Left ventricle myocardium superior (tissue), 1 donor: Measurements from ENCODE around the gene CHN1. TPM values are rescaled to one million over a fixed set of nuclear protein-coding genes. Genes with fewer than 3 reads are reported as not detected.

Experiments used
- ATAC-seq: fragments of 200-7000 bp; cut with Tn5 transposase; one replicate; pipeline ENCODE4 v1.9.1; 2020; ENCODE audit warnings: mild to moderate bottlenecking, moderate library complexity
- DNase-seq: peaks from one replicate; pipeline ENCODE4 v3.0.0-alpha.2; 2020
- intact Hi-C: fragments of 100-400 bp; cut with micrococcal nuclease; formaldehyde crosslinking; loops from one replicate; pipeline ENCODE4 v1.11.0; 2022
- long read RNA-seq: library from polyadenylated mRNA; unstranded; transcript quantifications from one replicate; pipeline ENCODE4 v2.0.0, GENCODE V29; 2021
- total RNA-seq: library from RNA; stranded (reverse); fragmentation: NEBNext Ultra II Directional; extraction: Animal tissue kit (Norgen Biotek cat#: 25700); gene quantifications from one replicate; pipeline ENCODE4 v1.2.1, GENCODE V29; 2021
- donor health status: DM: no; HTN: yes; CAD: no; lungs with severe emphysema.

CHN1 gene, protein sequence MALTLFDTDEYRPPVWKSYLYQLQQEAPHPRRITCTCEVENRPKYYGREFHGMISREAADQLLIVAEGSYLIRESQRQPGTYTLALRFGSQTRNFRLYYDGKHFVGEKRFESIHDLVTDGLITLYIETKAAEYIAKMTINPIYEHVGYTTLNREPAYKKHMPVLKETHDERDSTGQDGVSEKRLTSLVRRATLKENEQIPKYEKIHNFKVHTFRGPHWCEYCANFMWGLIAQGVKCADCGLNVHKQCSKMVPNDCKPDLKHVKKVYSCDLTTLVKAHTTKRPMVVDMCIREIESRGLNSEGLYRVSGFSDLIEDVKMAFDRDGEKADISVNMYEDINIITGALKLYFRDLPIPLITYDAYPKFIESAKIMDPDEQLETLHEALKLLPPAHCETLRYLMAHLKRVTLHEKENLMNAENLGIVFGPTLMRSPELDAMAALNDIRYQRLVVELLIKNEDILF
- total RNA-seq = 16.6 TPM
- long read RNA-seq, partial matches to known transcripts = 2 of 23 reads
- long read RNA-seq, other reads (novel, unspliced or antisense) = 16 of 23 reads

DNA sequence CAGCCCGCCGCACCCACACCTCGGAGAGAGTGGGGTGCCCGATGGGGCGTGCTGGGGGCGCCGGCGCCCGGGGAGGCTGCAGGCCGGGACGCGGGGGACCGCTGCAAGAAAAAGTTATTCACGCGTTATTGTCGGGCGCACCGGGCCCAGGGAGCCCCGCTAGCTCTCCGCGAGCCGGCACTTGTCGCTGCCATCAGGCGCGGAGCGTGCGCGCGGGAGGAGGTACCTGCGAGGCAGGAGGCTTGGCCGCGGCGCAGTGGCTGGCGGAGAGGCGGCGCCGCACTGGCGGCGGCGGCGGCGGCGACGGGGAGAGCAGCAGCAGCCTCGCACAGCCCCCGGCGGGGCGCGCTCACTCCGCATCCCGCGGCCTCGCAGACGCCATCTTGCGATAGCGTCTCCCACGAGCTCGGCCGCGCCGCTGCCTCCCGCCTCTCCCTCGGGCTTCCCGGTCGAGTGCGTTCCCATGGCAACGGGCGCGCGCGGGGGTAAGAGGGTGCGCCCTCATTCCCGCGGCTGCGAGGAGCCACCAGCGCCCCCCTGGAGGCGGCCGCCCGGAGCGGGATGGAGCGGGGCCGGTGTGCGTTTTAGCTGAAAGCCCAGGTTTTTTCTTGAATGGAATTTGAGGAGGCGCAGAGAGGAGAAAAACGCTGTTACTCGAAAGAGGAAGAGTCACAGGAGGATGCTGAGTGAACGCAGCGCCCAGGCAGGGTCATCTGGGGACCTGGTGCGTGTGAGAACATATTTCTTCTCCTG is at the start of gene CHN1:
Gene CHN1, minus strand, starts transcription at position 402 of the 753 bp plus-strand sequence. CDS start 469 bp downstream, outside the sequence.
- peak; percentile 92 for DNase-seq
- intact Hi-C loops = no loop called here
- peak; percentile 86 for ATAC-seq

DNA sequence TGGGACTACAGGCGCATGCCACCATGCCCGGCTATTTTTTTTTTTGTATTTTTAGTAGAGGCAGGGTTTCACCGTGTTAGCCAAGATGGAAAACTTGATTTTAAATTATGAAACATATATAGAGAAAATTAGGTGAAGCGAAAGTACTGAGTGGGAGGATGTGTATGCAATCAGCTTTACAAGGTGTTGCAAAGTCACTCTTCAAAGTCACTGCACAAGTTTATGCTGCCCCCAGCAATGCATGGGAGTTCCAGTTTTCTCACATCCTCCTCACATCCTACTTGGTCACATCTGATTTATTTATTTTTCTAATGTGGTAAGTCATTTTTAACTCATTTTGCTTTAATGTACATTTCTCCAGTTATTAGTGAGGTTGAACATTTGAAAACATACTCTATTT is 49.2 kb upstream of the CHN1 start:
- ATAC-seq (no peak), DNase-seq (no peak)
- intact Hi-C loops = no loop called here

DNA sequence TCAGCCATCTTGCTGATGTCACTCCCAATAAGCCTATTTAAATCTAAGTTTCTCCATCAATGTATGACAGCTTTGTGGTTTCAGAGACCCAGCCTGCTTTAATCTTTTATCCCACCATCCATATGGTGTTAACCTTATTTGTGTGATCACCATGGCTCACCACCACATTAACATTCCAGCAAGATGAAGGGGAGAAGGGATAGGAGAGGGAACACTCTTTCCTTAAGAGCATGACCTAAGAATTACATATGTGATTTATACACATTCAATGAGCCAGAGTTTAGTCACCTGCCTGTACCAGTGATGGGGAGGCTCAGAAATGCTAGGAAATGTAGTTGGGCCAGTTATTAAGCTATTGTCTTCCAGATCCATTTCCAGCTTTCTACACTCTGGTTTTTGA is 44.5 kb upstream of the CHN1 start:
- DNase-seq = no peak
- no peak for ATAC-seq
- intact Hi-C loops = no loop called here

DNA sequence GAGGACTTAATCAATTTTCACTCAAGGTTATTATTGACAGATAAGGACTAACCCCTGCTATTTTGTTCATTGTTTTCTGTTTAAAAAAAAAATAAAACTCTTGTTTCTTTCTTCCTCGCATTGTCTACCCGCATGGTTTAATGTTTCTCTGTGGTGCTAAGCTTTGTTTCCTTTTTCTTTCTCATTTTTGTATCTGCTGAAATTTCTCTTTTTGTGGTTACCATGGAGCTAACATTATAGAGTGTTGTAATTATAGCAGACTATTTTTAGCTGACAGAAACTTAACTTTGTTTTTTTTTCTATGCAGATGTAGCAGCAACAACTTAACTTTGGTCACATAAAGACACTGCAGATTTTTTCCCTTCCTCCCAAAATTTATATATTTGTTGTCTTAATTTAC is 43.1 kb upstream of the CHN1 start:
- DNase-seq (no peak), ATAC-seq (no peak)
- intact Hi-C loops = no loop called here

DNA sequence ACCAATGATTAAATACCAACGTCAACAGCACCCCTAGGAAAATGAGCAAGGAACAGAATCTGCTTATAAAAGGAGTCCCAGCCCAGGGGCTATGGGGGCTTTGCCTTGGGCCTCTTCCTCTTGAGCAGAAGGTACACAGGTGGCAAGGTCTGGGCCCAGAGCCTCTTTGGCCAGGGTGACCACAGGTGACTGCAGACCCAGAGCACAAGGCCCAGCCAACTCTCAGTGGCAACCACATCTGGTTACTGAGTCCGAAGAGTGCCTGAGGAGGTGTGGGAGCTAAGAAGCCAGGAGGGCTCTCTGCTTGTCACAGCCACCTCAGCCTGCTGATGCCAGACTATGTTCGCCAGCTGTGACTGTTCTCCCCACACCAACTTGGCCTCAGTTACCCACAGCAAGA is 34.3 kb upstream of the CHN1 start:
- no peak for ATAC-seq
- no peak for DNase-seq
- intact Hi-C loops = no loop called here

DNA sequence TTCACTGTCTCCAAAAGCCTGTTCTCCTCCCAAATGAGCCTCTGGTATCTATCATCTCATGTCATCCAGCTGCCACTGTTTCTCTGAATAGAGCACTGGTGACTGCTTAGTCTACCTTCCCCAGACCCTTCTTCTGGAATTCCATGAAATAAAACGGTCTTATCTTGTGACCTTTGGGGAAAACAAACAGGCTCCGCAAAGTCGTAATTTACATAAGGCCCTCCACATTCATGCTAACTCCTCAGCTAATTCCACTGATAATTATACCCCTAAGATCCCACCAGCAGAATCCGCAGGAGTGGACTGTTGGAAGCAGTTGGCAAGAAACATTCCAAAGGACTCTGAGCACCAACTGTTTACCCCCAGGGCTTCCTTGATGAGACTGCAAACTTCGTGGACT is 33.9 kb upstream of the CHN1 start:
- intact Hi-C loops = no loop called here
- ATAC-seq = no peak
- DNase-seq = no peak

DNA sequence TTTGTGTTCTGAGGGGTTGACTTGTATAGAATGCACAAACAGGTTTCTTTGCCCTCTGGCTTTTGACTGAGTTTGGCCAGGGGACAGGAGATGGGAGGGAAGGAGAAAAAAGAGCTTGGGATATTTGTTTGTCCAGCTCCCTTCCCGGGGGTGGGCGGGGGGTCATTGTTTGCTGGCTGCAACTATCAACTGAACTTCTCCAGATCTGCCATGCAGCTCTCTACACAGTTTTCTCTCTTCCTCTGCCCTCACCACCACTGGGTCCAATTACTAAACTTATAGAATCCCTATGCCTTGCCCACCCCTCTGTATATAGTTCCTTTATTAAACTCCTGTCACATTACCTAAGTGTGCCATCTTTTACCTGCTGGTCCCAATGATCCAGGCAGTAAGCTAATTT is 32.8 kb upstream of the CHN1 start:
- intact Hi-C loops = no loop called here
- ATAC-seq (no peak), DNase-seq (no peak)

DNA sequence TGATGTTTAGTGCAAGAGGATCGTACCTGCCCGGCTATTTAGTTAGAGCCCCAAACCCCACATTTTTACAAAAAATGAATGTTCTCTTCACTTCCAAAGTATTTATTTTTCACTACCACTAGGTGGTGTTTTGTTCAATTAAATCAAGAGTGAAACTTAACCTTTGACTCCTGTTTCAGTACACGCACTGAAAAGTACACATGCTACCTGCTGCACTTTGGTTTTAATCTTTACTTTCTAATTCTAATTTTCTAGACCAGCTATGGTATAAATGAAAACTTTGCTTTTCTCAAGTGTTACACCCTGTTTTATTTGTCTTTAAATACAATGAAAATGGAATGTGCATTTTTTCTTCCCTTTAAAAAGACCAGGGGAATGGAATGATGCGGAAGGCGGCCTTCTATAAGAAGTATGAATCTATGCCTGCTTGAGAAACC is 31.4 kb upstream of the CHN1 start:
- intact Hi-C loops = no loop called here
- ATAC-seq (no peak), DNase-seq (no peak)

DNA sequence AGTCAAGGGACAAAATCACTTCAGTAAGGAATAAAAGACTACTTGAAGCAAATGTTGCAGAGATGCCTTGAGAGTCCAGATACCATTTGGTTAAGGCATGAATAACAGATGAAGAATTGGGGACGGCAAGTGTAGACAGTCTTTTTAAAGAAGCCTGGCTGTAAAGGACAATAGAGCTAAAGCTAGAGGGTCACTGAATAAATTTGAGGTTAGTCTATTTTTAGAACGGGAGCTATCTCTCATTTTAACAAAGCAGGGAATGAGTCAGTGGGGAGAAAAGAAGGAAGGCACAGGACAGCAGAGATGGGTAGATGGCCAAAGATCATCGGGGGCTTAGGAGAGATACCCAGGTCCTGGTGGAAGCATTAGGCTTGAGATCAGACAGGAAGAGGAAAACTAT is 30.6 kb upstream of the CHN1 start:
- DNase-seq = no peak
- intact Hi-C loops = no loop called here

DNA sequence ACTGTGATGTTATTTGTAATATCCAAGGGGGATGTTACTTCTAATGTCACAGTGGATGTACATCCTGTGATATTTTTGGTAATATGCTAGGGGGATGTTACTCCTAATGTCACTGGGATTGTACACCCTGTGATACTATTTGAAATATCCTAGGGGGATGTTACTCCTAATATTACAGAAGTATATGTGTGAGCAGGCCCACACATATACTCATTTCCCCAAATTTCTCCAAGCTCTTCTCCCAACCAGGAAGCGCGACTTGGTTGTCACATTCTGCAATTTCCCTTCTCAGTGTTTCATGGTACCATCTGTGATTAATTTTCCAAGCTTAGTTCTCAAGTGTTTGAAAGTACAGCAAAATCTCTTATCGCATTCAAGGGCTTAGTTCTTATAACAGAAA is 29.5 kb upstream of the CHN1 start:
- intact Hi-C loops = no loop called here
- no peak for DNase-seq
- no peak for ATAC-seq

More for the DNA sequence above, 30.6 kb upstream of the CHN1 start:
- no peak for ATAC-seq

DNA sequence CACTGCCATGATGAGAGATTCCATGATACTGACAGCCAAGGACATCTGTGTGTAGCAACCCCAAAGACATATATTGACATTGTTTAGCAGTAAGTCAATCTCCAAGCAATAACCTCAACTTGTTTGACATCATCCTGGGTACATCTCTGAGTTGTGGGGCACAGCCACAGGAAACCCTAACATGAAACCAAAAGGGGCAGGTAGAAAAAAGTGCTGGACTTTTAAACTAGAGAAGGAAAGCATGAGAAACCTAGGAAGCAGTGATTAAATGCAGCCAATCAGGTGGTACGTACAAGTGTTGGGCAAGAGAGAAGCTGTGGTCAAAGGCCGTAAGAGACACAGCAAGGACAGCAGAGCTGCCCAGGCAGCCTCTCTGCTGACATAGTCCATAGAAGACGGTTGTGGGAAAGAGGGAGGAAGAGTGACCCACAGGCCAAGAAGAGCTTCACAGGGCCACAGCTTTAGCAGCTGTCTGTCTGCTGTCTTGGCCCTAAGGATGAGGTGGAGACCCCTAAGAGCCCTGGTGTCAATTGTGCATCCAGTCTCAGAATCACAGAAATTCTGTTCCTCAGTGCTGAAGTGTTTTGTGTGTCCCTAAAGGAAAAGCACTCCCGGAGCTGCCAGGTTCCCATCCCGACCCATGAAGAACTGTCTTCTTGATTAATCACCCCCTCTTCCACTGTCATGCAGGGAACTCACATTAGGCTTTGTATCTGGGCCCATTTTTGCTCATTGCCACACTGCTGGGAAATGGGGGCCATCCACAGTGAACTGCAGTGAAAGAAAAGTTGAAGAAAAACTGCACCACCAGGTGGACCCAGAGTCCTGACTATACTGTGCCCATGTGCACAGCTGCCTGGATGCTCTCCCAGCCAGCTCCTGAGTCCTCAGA is 25.4 kb upstream of the CHN1 start:
- peak; percentile 69 for ATAC-seq
- DNase-seq = peak; percentile 33
- intact Hi-C loops = no loop called here

DNA sequence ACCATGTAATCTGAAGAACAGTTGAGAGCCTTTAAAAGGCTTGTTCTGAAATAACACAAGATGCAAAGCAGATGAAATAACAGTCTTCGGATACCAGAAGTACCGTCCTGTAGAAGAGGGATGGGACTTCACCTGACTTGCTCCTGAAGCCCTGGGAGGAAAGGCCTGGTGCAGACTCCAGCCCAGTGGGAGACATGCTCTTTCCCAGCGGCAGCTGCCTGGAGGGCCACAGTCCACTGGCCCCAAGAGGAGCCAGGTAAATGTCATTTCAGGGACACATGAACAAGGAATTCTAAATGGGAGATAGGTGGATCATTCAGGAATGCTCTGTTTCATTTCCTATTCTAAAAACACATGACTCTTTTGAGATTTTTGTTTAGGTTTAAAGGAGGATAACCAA is 22.6 kb upstream of the CHN1 start:
- ATAC-seq (no peak), DNase-seq (no peak)
- intact Hi-C loops = no loop called here

DNA sequence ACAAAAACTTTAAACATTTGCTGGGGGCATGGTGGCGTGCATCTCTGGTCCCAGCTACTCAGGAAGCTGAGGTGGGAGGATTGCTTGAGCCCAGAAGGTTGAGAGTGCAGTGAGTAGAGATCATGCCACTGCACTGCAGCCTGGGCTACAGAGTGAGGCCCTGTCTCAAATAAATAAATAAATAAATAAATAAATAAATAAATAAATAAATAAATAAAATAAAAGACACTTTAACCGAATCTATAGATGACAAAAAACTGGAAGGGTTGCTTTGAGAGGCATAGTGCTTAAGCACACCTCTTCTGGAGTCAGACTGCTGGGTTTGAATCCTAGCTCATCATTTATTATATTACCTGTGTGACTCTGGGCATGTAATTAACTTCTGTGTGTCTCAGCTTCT is 21.2 kb upstream of the CHN1 start:
- ATAC-seq (no peak), DNase-seq (no peak)
- intact Hi-C loops = no loop called here

DNA sequence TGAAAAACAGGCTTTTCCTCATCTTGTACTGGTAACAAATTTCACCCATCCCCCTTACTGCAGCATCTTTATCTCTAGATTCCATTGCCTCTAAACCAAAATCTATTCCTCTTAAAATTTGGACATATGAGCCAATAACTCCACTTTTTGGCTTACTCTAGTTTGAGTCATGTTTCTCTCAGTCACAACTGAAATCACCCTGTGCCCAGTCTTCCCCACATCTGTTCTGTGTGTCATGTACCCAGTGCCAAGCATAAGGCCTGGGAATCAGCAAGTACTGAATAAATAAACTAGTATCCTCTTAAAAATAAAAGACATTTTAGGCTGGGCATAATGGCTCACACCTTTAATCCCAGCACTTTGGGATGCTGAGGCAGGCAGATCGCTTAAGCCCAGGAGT is 20.8 kb upstream of the CHN1 start:
- intact Hi-C loops = no loop called here
- no peak for ATAC-seq
- no peak for DNase-seq

DNA sequence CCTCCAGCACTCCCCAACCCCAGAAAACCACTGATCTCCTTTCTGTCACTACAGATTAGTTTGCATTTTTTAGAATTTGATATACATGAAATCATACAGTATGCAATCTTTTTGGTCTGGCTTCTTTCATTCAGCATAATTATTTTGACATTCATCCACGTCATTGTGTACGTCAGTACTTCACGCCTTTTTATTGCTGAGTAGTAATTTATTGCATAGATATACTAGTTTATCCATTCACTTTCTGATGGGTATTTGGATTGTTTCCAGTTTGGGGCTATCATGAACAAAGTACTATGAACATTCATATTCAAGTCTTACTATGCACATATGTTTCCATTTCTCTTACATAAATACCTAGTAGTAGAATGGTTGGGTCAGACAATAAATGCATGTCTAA is 20.1 kb upstream of the CHN1 start:
- DNase-seq (no peak), ATAC-seq (no peak)
- intact Hi-C loops = no loop called here

DNA sequence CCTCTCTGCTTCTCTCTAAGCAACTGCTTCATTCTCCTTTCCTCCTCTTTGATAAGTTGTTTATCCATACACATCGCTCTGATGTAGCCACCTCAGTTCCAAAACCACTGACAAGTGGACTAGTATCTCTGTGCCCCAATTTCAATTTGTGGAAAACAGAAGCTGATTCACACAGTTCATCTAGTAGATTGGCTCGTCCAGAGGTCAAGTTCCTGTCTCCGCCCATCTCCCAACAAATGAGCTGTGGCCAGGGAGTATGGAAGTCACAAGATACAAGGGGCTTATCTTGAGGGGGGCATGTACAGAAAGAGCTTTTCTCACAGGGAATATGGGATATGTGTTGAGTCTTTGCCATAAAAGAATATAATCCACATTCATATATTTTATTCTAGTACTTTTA is 17.7 kb upstream of the CHN1 start:
- ATAC-seq = no peak
- intact Hi-C loops = no loop called here
- DNase-seq = no peak

DNA sequence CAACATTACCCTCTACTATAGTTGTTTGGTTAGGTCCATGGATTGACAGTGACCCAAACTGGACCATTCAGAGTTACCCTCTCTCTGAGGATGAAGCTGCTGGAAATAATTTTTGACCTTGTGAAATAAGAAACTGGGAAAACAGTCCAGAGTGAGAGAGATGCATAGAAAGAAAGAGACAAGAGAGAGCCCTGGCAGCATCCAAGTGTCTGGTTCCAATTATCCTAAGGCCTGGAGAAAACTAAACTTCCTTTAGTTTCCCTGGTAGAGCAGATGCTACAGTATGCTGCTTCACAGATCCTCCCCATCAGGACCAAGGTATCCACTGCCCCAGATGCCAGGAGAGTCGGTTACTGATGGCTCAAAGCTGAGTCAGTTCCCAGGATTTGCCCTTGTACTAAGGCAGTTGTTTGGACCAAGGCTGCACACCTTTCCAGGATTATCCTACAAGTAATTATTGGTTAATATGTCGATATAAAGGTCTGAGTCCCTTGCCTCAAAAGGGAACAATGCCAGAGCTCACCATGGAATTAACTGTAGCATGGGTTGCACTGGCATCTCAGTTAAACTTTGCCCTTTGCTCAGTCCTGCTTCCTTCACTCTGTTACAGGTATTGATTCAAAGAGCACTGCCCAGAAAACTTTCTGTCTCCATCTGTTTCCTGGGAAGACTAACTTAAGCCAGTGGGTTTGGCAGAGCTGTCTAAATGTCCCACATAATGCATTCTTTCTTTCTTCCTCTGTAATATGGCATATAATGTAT is 14.6 kb upstream of the CHN1 start:
- ATAC-seq (no peak), DNase-seq (no peak)
- intact Hi-C loops = no loop called here

DNA sequence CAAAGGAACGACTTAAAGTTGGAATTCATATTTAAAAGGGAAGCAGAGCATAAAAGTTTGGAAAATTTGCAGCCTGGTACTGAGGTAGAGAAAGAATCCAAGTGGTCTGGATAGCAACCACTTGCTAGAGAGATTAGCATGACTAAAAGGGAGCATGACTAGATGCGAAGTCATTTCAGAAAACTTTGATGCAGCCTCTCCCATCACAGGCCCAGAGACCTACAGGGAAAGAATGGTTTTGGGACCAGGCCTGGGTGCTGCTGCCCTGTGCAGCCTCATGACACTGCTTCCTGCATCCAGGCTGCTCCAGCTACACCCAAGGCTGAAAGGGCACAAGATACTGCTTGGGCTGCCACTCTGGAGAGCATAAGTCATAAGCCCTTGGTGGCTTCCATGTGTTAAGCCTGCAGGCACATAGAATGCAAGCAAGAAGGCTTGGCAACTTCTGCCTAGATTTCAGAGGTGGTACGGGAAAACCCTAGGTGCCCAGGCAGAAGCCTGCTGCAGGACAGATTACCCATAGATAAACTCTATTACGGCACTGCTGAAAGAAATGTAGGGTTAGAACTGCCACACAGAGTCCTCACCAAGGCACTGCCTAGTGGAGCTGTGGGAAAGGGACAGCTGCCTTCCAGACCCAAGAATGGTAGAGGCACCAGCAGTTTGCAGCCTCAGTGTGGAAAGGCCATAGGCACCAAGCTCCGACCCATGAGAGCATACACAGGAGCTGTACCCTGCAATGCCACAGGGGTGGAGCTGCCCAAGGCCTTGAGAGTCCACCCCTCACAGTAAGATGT is 12.6 kb upstream of the CHN1 start:
- no peak for DNase-seq
- no peak for ATAC-seq
- intact Hi-C loops = no loop called here
